Mesenchymal stem cell (in vitro differentiated cells and primary cell): ENCODE measurements around the gene MAFB.

ENCODE experiments used
- DNase-seq: peaks from one replicate; pipeline ENCODE4 v3.0.0-alpha.2; 2013
- H2AFZ ChIP-seq: one replicate; pipeline ENCODE4 v1.6.1; 2013; ENCODE audit warnings: low read depth, mild to moderate bottlenecking, control low read depth, inconsistent platforms, low read length, moderate library complexity
- H2AK5ac ChIP-seq: 2 replicates; pipeline ENCODE4 v1.6.1; 2013; ENCODE audit warnings: low read length, moderate library complexity, mild to moderate bottlenecking, inconsistent platforms; ENCODE audit not compliant: severe bottlenecking
- H2BK120ac ChIP-seq: one replicate; pipeline ENCODE4 v1.6.1; 2013; ENCODE audit warnings: low read depth, mild to moderate bottlenecking, inconsistent platforms, low read length, moderate library complexity
- H2BK12ac ChIP-seq, 2 experiments: one replicate each; pipeline ENCODE4 v1.6.1; 2013; ENCODE audit warnings: inconsistent platforms in 2 of 2, low read length in 2 of 2, mild to moderate bottlenecking in 2 of 2, moderate library complexity in 2 of 2, control low read depth in 1 of 2
- H2BK15ac ChIP-seq: one replicate; pipeline ENCODE4 v1.6.1; 2013; ENCODE audit warnings: mild to moderate bottlenecking, low read depth, inconsistent platforms; ENCODE audit not compliant: poor library complexity, severe bottlenecking
- H2BK5ac ChIP-seq: 2 replicates; pipeline ENCODE4 v1.6.1; 2013; ENCODE audit warnings: low read depth, mild to moderate bottlenecking, low read length, control low read depth, inconsistent platforms; ENCODE audit not compliant: poor library complexity, severe bottlenecking
- H3K14ac ChIP-seq, 2 experiments: one replicate each; pipeline ENCODE4 v1.6.1; 2013; ENCODE audit warnings: inconsistent platforms in 2 of 2, low read length in 2 of 2, control low read depth in 1 of 2, mild to moderate bottlenecking in 1 of 2, moderate library complexity in 1 of 2
- H3K18ac ChIP-seq, 2 experiments: one replicate each; pipeline ENCODE4 v1.6.1; 2013; ENCODE audit warnings: inconsistent platforms in 2 of 2, low read length in 2 of 2, control low read depth in 1 of 2, low read depth in 1 of 2, mild to moderate bottlenecking in 1 of 2
- H3K23ac ChIP-seq, 2 experiments: one replicate each; pipeline ENCODE4 v1.6.1; 2013; ENCODE audit warnings: inconsistent platforms in 2 of 2, low read length in 2 of 2, mild to moderate bottlenecking in 2 of 2, moderate library complexity in 2 of 2, control low read depth in 1 of 2
- H3K27ac ChIP-seq: 2 replicates; pipeline ENCODE4 v1.5.1; 2013; ENCODE audit warnings: mild to moderate bottlenecking, moderate library complexity, low read length, control low read depth, inconsistent platforms; ENCODE audit not compliant: poor library complexity, severe bottlenecking
- H3K27me3 ChIP-seq, 2 experiments: 2 replicates each; pipeline versions ENCODE4 v1.6.1 to v1.7.0; 2013; ENCODE audit warnings: low read length in 2 of 2, mild to moderate bottlenecking in 2 of 2, moderate library complexity in 2 of 2, control low read depth in 1 of 2, inconsistent platforms in 1 of 2; ENCODE audit not compliant: control insufficient read depth in 1 of 2, insufficient read depth in 1 of 2
- H3K36me3 ChIP-seq, 2 experiments: 2 replicates each; pipeline versions ENCODE4 v1.6.1 to v1.7.0; 2013; ENCODE audit warnings: low read length in 2 of 2, control low read depth in 1 of 2, inconsistent platforms in 1 of 2, low read depth in 1 of 2, mild to moderate bottlenecking in 1 of 2; ENCODE audit not compliant: insufficient read depth in 2 of 2, control insufficient read depth in 1 of 2
- H3K4ac ChIP-seq, 2 experiments: one replicate each; pipeline ENCODE4 v1.6.1; 2013; ENCODE audit warnings: inconsistent platforms in 2 of 2, low read length in 2 of 2, mild to moderate bottlenecking in 2 of 2, moderate library complexity in 2 of 2, control low read depth in 1 of 2, low read depth in 1 of 2
- H3K4me1 ChIP-seq: 2 replicates; pipeline ENCODE4 v1.6.1; 2013; ENCODE audit warnings: low read depth, low read length, control low read depth; ENCODE audit not compliant: control insufficient read depth, insufficient read depth
- H3K4me2 ChIP-seq: 2 replicates; pipeline ENCODE4 v1.6.1; 2013; ENCODE audit warnings: low read length, mild to moderate bottlenecking, inconsistent platforms; ENCODE audit not compliant: poor library complexity, severe bottlenecking
- H3K4me3 ChIP-seq, 2 experiments: 2 replicates each; pipeline versions ENCODE4 v1.5.1 to v1.7.0; 2013; ENCODE audit warnings: low read length in 2 of 2, mild to moderate bottlenecking in 2 of 2, control low read depth in 1 of 2, low read depth in 1 of 2; ENCODE audit not compliant: insufficient read depth in 1 of 2
- H3K79me1 ChIP-seq: replicated peaks from 2 replicates; pipeline ENCODE4 v1.6.1; 2013; ENCODE audit warnings: mild to moderate bottlenecking, control low read depth, low read length, inconsistent platforms; ENCODE audit not compliant: poor library complexity, severe bottlenecking
- H3K9ac ChIP-seq: 2 replicates; pipeline ENCODE4 v1.7.0; 2013; ENCODE audit warnings: mild to moderate bottlenecking, low read length, moderate library complexity
- H3K9me3 ChIP-seq: 2 replicates; pipeline ENCODE4 v1.7.0; 2013; ENCODE audit warnings: mild to moderate bottlenecking, low read length; ENCODE audit not compliant: control insufficient read depth
- H4K8ac ChIP-seq: one replicate; pipeline ENCODE4 v1.6.1; 2013; ENCODE audit warnings: inconsistent platforms, mild to moderate bottlenecking, low read length, moderate library complexity
- H4K91ac ChIP-seq: one replicate; pipeline ENCODE4 v1.6.1; 2013; ENCODE audit warnings: mild to moderate bottlenecking, low read length, inconsistent platforms
- WGBS: methylation state at CpG from one replicate; pipeline ENCODE4 v1.1.7; 2013; ENCODE audit warnings: mixed read lengths; 5-methylcytosine and 5-hydroxymethylcytosine counted together

Gene MAFB

DNA sequence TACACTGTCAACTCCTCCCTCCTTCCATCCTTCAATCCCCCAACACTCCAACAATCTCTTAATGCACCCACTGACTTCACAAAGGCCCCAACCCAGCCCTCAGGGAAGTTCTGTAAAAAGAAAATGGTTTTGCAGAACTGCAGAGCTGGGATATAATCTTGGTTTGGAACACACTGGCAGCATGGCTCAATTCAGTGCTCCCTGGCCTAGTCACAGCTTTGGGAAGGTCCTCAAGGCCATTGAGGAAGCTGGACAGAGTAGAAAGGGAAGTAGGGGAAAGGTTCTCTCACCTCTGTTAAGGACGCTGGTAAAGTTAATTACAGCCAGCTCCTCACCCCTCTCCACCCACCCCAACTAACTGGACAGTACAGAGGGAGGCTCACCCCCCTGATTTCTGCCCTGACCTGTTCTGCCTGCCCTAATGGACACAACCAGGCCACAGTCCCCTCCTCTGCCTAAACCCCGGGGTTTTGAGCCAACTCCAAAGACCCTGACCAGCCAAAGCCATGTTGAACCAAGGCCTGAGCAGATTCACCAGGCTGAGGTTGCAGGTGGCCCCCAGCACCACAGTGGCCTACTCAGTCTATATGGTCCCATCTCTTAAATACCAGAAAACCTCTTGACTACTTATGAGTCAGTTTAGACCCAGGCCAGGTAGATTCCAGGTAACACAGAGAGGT is 49.2 kb downstream of the MAFB start:
- no peak overlapping the region for H2AFZ ChIP-seq
- H3K27ac ChIP-seq: no peak overlapping the region
- no peak overlapping the region for H4K8ac ChIP-seq
- H3K36me3 ChIP-seq: no peaks in the 10 kb centered on the region
- WGBS: 62% methylated on average over 2 of the region's 2 CpGs
- H3K4me1 ChIP-seq: no peaks in the 10 kb centered on the region
- H3K9me3 ChIP-seq: no peaks in the 10 kb centered on the region
- peaks cover 0 to 20% of the 10 kb centered on the region in 2 experiments for H3K27me3 ChIP-seq
- H3K4ac ChIP-seq: no peak overlapping the region
- H3K18ac ChIP-seq: no peak overlapping the region
- H2BK5ac ChIP-seq: no peak overlapping the region
- no peak overlapping the region for H2BK15ac ChIP-seq
- DNase-seq: no peak
- no peak overlapping the region for H2AK5ac ChIP-seq
- H3K79me1 ChIP-seq: no peaks in the 10 kb centered on the region
- no peak overlapping the region for H2BK12ac ChIP-seq
- H3K4me3 ChIP-seq: no peak overlapping the region
- H3K9ac ChIP-seq: no peak overlapping the region
- no peak overlapping the region for H3K23ac ChIP-seq
- no peak overlapping the region for H4K91ac ChIP-seq
- no peak overlapping the region for H2BK120ac ChIP-seq
- no peak overlapping the region for H3K14ac ChIP-seq
- no peak overlapping the region for H3K4me2 ChIP-seq

- H3K27me3 ChIP-seq: peaks cover 0 to 20% of the 10 kb centered on the region in 2 experiments
- no peak overlapping the region for H4K91ac ChIP-seq
- no peak overlapping the region for H2BK5ac ChIP-seq
- H3K27ac ChIP-seq: no peak overlapping the region
- no peak overlapping the region for H3K9ac ChIP-seq
- no peak for DNase-seq
- no peak overlapping the region for H2AK5ac ChIP-seq
- no peak overlapping the region for H3K4ac ChIP-seq
- H4K8ac ChIP-seq: no peak overlapping the region
- no peaks in the 10 kb centered on the region for H3K9me3 ChIP-seq
- H3K4me3 ChIP-seq: no peak overlapping the region
- 31% methylated on average over 1 of the region's 1 CpG for WGBS
- no peaks in the 10 kb centered on the region for H3K4me1 ChIP-seq
- no peak overlapping the region for H2BK15ac ChIP-seq
- H3K23ac ChIP-seq: no peak overlapping the region
- H2BK12ac ChIP-seq: no peak overlapping the region
- no peaks in the 10 kb centered on the region for H3K36me3 ChIP-seq
- no peak overlapping the region for H3K4me2 ChIP-seq
- no peak overlapping the region for H2AFZ ChIP-seq
- no peak overlapping the region for H3K18ac ChIP-seq
- H2BK120ac ChIP-seq: no peak overlapping the region
- H3K14ac ChIP-seq: no peak overlapping the region
- no peaks in the 10 kb centered on the region for H3K79me1 ChIP-seq
Measured at GRCh38 chr20:40639132-40639531, 49.9 kb downstream of the MAFB start.

- Histone ChIP-seq H3K4ac (no peak overlapping the region), H3K4me1 (no peaks in the 10 kb centered on the region), H3K4me2 (no peak overlapping the region), H3K27me3 (peaks cover 0 to 20% of the 10 kb centered on the region in 2 experiments), H2BK120ac (no peak overlapping the region), H3K4me3 (no peak overlapping the region), H3K18ac (no peak overlapping the region), H2BK12ac (no peak overlapping the region), H4K91ac (no peak overlapping the region), H2BK5ac (no peak overlapping the region), H2AFZ (no peak overlapping the region), H3K14ac (no peak overlapping the region), H3K27ac (no peak overlapping the region), H4K8ac (no peak overlapping the region), H3K79me1 (no peaks in the 10 kb centered on the region), H3K36me3 (no peaks in the 10 kb centered on the region), H3K9ac (no peak overlapping the region), H2BK15ac (no peak overlapping the region), H2AK5ac (no peak overlapping the region), H3K23ac (no peak overlapping the region), H3K9me3 (no peaks in the 10 kb centered on the region)
- 66% methylated on average over 2 of the region's 2 CpGs for WGBS
- DNase-seq: no peak
Measured at GRCh38 chr20:40638414-40638813, 50.6 kb downstream of the MAFB start.

GRCh38 chr20:40637176-40637575 is 51.9 kb downstream of the MAFB start:
- no peak overlapping the region for H2AFZ ChIP-seq
- no peaks in the 10 kb centered on the region for H3K79me1 ChIP-seq
- no peak overlapping the region for H3K27ac ChIP-seq
- H2BK15ac ChIP-seq: no peak overlapping the region
- no peak for DNase-seq
- H3K27me3 ChIP-seq: peaks cover 0 to 20% of the 10 kb centered on the region in 2 experiments
- no peak overlapping the region for H2BK12ac ChIP-seq
- no peak overlapping the region for H3K14ac ChIP-seq
- no peaks in the 10 kb centered on the region for H3K9me3 ChIP-seq
- H3K23ac ChIP-seq: no peak overlapping the region
- no peak overlapping the region for H4K91ac ChIP-seq
- no peak overlapping the region for H3K18ac ChIP-seq
- no peak overlapping the region for H2AK5ac ChIP-seq
- no peak overlapping the region for H3K9ac ChIP-seq
- no peak overlapping the region for H3K4me3 ChIP-seq
- H3K4me2 ChIP-seq: no peak overlapping the region
- no peak overlapping the region for H2BK120ac ChIP-seq
- H3K4ac ChIP-seq: no peak overlapping the region
- H3K4me1 ChIP-seq: no peaks in the 10 kb centered on the region
- H3K36me3 ChIP-seq: no peaks in the 10 kb centered on the region
- H4K8ac ChIP-seq: no peak overlapping the region
- no peak overlapping the region for H2BK5ac ChIP-seq
- 84% methylated on average over 3 of the region's 3 CpGs for WGBS
